ENCODE measurements around the gene CHCHD1. TPM values are rescaled to one million over a fixed set of nuclear protein-coding genes. Genes with fewer than 3 reads are reported as not detected.

CHCHD1 gene
- total RNA-seq, 1 experiment from 2014 or later: 36.6 TPM

DNA sequence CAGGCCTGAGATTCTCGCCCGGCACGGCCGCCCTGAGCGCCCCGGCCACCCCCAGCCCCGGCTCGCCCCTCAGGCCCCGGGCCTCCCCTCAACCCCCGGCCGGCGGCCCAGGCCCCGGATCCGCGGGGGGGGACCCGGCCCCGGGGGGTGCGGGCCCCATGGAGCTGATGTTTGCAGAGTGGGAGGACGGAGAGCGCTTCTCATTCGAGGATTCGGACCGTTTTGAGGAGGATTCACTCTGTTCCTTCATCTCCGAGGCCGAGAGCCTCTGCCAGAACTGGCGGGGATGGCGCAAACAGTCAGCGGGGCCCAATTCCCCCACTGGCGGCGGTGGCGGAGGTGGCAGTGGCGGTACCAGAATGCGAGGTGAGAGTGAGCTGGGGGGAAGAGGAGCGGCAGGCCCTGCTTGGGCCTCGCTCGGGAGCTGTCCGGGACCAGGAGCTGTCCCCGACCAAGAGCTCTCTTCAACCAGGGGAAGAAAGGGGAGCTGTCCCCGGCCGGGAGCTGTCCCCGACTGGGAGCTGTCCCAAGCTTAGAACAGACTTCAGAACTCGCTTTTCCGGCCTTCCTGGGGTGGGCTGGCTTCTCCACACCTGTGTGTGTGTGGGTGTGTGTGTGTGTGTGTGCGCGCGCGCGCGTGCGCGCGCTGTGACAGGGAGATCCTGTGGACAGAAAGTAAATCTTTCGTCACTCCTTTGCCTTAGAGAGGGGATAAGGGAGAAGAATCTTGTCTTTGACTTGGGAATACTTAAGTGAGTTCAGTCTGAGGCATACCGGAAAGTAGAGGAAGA lies 4.1 kb downstream of the CHCHD1 start:
- no peaks in the 10 kb centered on the region for H4K20me1 ChIP-seq (ENCODE audit: insufficient read depth)
- H3K9ac ChIP-seq (ENCODE audit: low read length): peak overlapping the region; percentile 69
- ChIA-PET POLR2A (interaction anchor here (0.9 kb wide), 1 partner anchor 25 kb away, joined by 3 read pairs; no protein-coding TSS in a partner anchor), CTCF (no interaction called here), RAD21 (ENCODE audit: low non-redundant PET in 1 of 2, low total read pairs in 2 of 2, uncharacterized antibody in 2 of 2, unreplicated experiment in 2 of 2) (no interaction called here)
- peaks cover 55% of the 10 kb centered on the region for H3K79me2 ChIP-seq (ENCODE audit: insufficient read depth, low read length)
- peaks cover 11 to 25% of the 10 kb centered on the region in 2 experiments for H3K4me1 ChIP-seq (ENCODE audit: control insufficient read depth in 1 of 2, insufficient read depth in 2 of 2, low read length in 2 of 2)
- TF ChIP-seq FOSL1 (IDR thresholded peaks at IDR 0.05; ENCODE audit: low read depth) (no peak), ZFX (IDR thresholded peaks at IDR 0.05) (peak; percentile 90), EZH2phosphoT487 (IDR thresholded peaks at IDR 0.05; ENCODE audit: borderline replicate concordance) (no peak)
- TF ChIP-seq, protein P1, sequence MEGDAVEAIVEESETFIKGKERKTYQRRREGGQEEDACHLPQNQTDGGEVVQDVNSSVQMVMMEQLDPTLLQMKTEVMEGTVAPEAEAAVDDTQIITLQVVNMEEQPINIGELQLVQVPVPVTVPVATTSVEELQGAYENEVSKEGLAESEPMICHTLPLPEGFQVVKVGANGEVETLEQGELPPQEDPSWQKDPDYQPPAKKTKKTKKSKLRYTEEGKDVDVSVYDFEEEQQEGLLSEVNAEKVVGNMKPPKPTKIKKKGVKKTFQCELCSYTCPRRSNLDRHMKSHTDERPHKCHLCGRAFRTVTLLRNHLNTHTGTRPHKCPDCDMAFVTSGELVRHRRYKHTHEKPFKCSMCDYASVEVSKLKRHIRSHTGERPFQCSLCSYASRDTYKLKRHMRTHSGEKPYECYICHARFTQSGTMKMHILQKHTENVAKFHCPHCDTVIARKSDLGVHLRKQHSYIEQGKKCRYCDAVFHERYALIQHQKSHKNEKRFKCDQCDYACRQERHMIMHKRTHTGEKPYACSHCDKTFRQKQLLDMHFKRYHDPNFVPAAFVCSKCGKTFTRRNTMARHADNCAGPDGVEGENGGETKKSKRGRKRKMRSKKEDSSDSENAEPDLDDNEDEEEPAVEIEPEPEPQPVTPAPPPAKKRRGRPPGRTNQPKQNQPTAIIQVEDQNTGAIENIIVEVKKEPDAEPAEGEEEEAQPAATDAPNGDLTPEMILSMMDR (IDR thresholded peaks at IDR 0.05 in 2 of 3, conservative IDR thresholded peaks at IDR 0.05 in 1 of 3; ENCODE audit: borderline replicate concordance in 1 of 3, insufficient read depth in 1 of 3, low read depth in 2 of 3, low read length in 2 of 3): 0 out of 6 replicates have a peak, but pooled peaks of 2 of the 3 experiments have one; percentile 3 to 6
- DNase-seq (ENCODE audit: low read depth, low spot score) (no peak), ATAC-seq (peak; percentile 3; the same call in 1 of the 2 replicates)
- no peaks in the 10 kb centered on the region for H3K9me3 ChIP-seq (ENCODE audit: control insufficient read depth in 1 of 2, insufficient read depth in 1 of 2, low read depth in 1 of 2, low read length in 2 of 2)
- H2AFZ ChIP-seq (ENCODE audit: low read depth, low read length, poor library complexity, severe bottlenecking): no peak overlapping the region
- intact Hi-C loops (cut with micrococcal nuclease): loop anchor here (1.0 kb wide), 1 partner anchor 42 kb away; the partner anchor contains the start of gene SEC24C
- H3K4me2 ChIP-seq (ENCODE audit: low read length): peak overlapping the region; percentile 81
- BruUV-seq (replicated peaks): no TSS peak
- H3K9me2 ChIP-seq (ENCODE audit: insufficient read depth): no peaks in the 10 kb centered on the region
- peak overlapping the region; percentile 86 to 87 for H3K4me3 ChIP-seq (replicated peaks in 1 of 2; ENCODE audit: low read depth in 1 of 2, low read length in 2 of 2)
- H3K27me3 ChIP-seq (ENCODE audit: insufficient read depth, low read length): no peaks in the 10 kb centered on the region
- H3K27ac ChIP-seq (ENCODE audit: low read depth, low read length): peak overlapping the region; percentile 60
- H3K36me3 ChIP-seq (ENCODE audit: control insufficient read depth in 1 of 2, insufficient read depth in 2 of 2, low read length in 2 of 2): peaks cover 0 to 7% of the 10 kb centered on the region in 2 experiments; a peak in 2 of 4 replicates

DNA sequence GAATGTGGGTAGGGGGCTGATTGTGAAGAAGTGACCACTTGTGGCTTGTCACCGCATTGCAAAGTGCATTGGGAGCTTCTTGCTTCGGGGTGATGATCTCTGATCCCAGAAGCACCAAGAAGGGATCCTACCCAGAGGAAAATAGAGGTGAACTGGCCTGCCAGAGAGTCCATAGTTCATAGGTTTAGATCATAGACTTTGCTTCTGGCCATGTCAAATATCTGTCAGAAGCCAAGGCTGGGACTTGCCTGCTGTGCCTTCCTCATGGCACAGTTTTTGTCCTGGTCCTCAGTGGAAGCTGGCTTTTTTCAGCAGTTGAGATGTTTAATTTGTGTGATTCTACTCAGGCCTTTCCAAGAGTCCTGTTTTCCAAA lies 4.7 kb downstream of the CHCHD1 start:
- ATAC-seq (no peak), DNase-seq (ENCODE audit: low read depth, low spot score) (no peak)
- CTCF ChIA-PET: no interaction called here

More for the DNA sequence above, 4.7 kb downstream of the CHCHD1 start:
- ChIA-PET RAD21 (ENCODE audit: low non-redundant PET in 1 of 2, low total read pairs in 2 of 2, uncharacterized antibody in 2 of 2, unreplicated experiment in 2 of 2) (no interaction called here), POLR2A (interaction anchor here (0.9 kb wide), 1 partner anchor 24 kb away, joined by 3 read pairs; no protein-coding TSS in a partner anchor)
- no peak overlapping the region for H2AFZ ChIP-seq (ENCODE audit: low read depth, low read length, poor library complexity, severe bottlenecking)
- no TSS peak for BruUV-seq (replicated peaks)
- no peaks in the 10 kb centered on the region for H4K20me1 ChIP-seq (ENCODE audit: insufficient read depth)
- no peak for TF ChIP-seq EZH2phosphoT487 (IDR thresholded peaks at IDR 0.05; ENCODE audit: borderline replicate concordance)
- TF ChIP-seq, protein P2, sequence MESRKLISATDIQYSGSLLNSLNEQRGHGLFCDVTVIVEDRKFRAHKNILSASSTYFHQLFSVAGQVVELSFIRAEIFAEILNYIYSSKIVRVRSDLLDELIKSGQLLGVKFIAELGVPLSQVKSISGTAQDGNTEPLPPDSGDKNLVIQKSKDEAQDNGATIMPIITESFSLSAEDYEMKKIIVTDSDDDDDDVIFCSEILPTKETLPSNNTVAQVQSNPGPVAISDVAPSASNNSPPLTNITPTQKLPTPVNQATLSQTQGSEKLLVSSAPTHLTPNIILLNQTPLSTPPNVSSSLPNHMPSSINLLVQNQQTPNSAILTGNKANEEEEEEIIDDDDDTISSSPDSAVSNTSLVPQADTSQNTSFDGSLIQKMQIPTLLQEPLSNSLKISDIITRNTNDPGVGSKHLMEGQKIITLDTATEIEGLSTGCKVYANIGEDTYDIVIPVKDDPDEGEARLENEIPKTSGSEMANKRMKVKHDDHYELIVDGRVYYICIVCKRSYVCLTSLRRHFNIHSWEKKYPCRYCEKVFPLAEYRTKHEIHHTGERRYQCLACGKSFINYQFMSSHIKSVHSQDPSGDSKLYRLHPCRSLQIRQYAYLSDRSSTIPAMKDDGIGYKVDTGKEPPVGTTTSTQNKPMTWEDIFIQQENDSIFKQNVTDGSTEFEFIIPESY (IDR thresholded peaks at IDR 0.05; ENCODE audit: extremely low read depth, insufficient replicate concordance, low read length): no peak
- TF ChIP-seq, protein P1 (IDR thresholded peaks at IDR 0.05 in 2 of 3, conservative IDR thresholded peaks at IDR 0.05 in 1 of 3; ENCODE audit: borderline replicate concordance in 1 of 3, insufficient read depth in 1 of 3, low read depth in 2 of 3, low read length in 2 of 3): no peak
- TF ChIP-seq CEBPB (IDR thresholded peaks at IDR 0.05; ENCODE audit: low read depth): no peak
- TF ChIP-seq, protein P3, sequence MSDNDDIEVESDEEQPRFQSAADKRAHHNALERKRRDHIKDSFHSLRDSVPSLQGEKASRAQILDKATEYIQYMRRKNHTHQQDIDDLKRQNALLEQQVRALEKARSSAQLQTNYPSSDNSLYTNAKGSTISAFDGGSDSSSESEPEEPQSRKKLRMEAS (IDR thresholded peaks at IDR 0.05): no peak
- H3K79me2 ChIP-seq (ENCODE audit: insufficient read depth, low read length): peaks cover 49% of the 10 kb centered on the region
- intact Hi-C loops (cut with micrococcal nuclease): no loop called here
- H3K36me3 ChIP-seq (ENCODE audit: control insufficient read depth in 1 of 2, insufficient read depth in 2 of 2, low read length in 2 of 2): peaks cover 0 to 12% of the 10 kb centered on the region in 2 experiments; a peak in 2 of 4 replicates
- peak overlapping the region; percentile 81 for H3K4me2 ChIP-seq (ENCODE audit: low read length)
- peak overlapping the region; percentile 60 for H3K27ac ChIP-seq (ENCODE audit: low read depth, low read length)
- H3K9ac ChIP-seq (ENCODE audit: low read length): peak overlapping the region; percentile 69
- no peaks in the 10 kb centered on the region for H3K9me3 ChIP-seq (ENCODE audit: control insufficient read depth in 1 of 2, insufficient read depth in 1 of 2, low read depth in 1 of 2, low read length in 2 of 2)
- peaks cover 11 to 21% of the 10 kb centered on the region in 2 experiments for H3K4me1 ChIP-seq (ENCODE audit: control insufficient read depth in 1 of 2, insufficient read depth in 2 of 2, low read length in 2 of 2)
- no peaks in the 10 kb centered on the region for H3K9me2 ChIP-seq (ENCODE audit: insufficient read depth)
- H3K4me3 ChIP-seq (replicated peaks in 1 of 2; ENCODE audit: low read depth in 1 of 2, low read length in 2 of 2): peak overlapping the region; percentile 86 to 87
- no peaks in the 10 kb centered on the region for H3K27me3 ChIP-seq (ENCODE audit: insufficient read depth, low read length)
